ENCODE measurements around the gene TSPOAP1.

DNA sequence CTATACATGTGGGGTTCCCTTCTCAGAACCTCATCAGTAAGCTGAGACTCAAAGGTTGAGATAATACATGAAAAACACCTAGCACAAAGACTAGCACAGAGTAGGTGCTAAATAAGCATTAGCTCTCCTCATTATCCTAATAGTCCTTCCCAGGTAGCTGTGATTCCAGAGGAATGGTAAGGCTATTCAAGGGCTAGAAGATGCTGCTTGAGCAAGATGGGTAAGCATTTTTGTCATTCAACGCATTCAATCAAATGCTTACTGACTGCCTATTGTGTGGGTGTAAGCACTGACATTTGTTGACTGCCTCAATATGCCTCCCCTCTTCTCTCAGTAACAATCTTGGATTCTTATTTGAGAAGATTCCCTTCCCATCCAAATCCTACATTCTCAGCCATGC, 19.4 kb upstream of the TSPOAP1 start:
- TF ChIP-seq POLR2AphosphoS5 (IDR thresholded peaks at IDR 0.05; ENCODE audit: low read depth, low read length) (no peak), POLR2A (IDR thresholded peaks at IDR 0.05; ENCODE audit: low read depth, low read length) (no peak), TAF1 (IDR thresholded peaks at IDR 0.05; ENCODE audit: borderline replicate concordance, low read depth, low read length) (no peak)

Data from GM12892 (cell line).